Fibroblast of peridontal ligament (primary cell): ENCODE results near the gene CRACR2B.

Source experiments
- DNase-seq: peaks from one replicate; pipeline ENCODE4 v3.0.0-alpha.2; 2010; ENCODE audit errors: extremely low read depth

CRACR2B gene

GRCh38 chr11:794766-795633 is 32.7 kb upstream of the CRACR2B start:
- no peak for DNase-seq

GRCh38 chr11:795634-796564 is 31.8 kb upstream of the CRACR2B start:
- DNase-seq: peak; percentile 68

- DNase-seq: no peak
These were observed 31.0 kb upstream of the CRACR2B start for GRCh38 chr11:796565-797295.

GRCh38 chr11:797296-798092 is 30.2 kb upstream of the CRACR2B start:
- peak; percentile 73 for DNase-seq

GRCh38 chr11:798093-798713 is 29.5 kb upstream of the CRACR2B start, which contains the start of gene SLC25A22:
Gene SLC25A22, minus strand, starts transcription at chr11:798281. Its CDS starts 3,275 bp downstream, at chr11:795006.
- peak; percentile 52 for DNase-seq

- no peak for DNase-seq
These were observed 27.9 kb upstream of the CRACR2B start for GRCh38 chr11:799641-800316.

- no peak for DNase-seq
These were observed 27.2 kb upstream of the CRACR2B start for GRCh38 chr11:800473-800872.

DNA sequence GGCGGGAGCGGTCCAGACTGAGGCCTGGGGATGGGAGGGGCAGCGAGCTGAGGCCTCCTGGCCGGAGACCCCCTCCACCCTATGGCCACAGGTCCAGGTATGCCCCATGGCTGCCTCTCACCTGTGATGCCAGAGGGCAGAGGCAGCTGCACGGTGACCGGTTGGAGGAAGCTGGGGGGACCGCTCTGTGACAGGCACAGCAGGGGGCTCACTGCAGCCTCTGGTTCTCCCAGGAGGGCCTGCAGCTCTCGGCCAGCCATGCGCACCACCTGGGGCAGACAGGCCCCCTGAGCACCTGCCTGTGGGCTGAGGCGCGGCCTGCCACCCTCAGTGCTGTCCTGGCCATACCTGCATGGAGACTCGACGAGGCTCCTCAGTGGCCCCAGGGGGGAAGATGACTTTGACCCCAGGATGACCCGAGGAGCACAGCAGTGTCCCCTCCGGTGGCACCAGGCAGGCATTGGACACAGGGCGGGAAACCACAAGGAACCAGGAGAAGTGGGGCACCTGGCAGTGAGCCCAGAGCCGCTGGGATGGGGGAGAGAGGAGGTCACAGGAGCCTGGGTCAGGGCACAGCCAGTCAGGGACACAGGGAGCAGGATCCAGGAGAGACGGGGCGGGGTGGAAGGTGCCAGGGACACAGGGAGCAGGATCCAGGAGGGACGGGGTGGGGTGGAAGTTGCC is 26.5 kb upstream of the CRACR2B start:
- no peak for DNase-seq

DNA sequence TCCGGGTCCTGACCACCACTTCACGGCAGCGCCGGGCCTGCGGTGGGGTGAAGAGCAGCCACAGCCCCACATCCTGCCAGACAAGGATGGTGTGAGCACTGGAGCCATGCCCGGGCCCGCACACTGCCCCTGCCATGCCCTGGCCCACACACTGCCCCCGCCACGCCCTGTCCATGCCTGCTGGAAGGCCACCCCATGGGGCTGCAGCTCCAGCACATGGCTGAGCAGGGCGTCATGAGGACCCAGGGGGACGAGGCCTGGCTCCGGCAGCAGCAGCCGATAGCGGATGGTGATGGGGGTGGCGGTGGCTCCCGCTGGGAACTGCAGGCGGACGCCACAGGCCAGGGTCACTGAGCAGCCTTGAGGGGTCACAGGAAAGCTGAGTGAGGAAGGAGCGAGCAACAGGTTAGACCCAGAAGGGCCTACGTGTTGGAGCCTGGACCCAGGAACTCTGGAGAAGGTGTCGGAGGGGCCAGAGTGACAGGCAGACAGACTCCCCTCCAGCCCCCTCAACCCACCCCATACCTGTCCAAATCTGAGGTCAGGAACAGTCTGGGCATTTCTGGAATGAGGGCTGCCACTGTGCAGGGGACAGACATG is 25.6 kb upstream of the CRACR2B start:
- no peak for DNase-seq

DNA sequence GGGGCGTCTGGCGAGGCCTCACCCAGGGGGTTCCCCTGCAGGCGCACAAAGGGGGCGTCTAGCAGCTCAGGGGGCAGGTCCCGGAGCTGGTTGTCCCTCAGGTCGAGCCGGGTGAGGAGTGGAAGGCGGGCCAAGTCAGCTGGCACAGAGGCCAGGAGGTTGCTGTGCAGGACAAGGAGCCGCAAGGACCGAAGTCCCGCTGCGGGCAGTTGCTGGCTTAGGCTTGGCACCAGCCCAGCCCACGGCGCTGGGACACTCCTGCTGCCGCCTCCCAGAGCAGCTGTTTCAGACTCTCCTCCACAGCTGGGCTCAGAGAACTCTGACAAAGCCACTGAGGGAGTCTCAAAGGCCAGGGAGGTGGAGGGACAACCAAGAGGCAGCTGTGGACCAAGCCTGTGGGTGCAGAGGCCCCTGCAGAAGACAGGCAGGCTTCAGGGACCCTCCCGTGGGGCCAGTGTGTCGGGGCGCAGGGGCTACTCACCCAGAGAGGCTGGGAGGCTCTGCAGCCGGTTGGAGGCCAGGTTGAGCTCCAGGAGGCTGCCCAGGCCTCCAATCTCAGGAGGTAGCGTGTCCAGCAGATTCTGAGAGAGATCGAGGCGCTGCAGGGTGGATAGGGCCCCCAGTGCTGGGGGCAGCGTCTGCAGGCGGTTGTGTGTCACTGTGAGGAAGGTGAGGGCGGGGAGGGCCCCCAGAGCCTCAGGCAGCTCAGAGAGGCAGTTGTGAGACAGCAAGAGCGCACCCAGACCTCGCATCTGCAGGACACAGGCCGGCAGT is 24.8 kb upstream of the CRACR2B start:
- no peak for DNase-seq

GRCh38 chr11:803467-803742 is 24.3 kb upstream of the CRACR2B start:
- no peak for DNase-seq

GRCh38 chr11:803770-804598 is 23.7 kb upstream of the CRACR2B start:
- no peak for DNase-seq

DNA sequence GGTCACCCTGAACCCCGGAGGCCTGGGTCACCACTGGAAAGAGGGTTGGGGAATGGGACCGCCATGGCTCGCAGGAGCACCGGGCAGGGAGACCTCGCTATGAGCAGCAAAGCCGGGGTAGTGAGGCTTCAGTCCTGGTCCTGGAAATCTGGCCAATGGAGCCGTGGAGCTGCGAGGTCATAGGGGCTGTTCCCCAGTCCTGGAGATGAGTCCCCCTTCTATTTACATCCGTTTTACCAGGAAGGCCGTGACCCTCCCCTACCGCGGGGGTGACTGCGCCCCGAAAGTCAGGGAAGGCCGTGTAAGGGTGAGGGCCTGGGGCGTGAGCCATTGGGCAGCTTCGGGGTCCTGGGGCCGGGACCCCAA is 23.1 kb upstream of the CRACR2B start:
- no peak for DNase-seq

DNA sequence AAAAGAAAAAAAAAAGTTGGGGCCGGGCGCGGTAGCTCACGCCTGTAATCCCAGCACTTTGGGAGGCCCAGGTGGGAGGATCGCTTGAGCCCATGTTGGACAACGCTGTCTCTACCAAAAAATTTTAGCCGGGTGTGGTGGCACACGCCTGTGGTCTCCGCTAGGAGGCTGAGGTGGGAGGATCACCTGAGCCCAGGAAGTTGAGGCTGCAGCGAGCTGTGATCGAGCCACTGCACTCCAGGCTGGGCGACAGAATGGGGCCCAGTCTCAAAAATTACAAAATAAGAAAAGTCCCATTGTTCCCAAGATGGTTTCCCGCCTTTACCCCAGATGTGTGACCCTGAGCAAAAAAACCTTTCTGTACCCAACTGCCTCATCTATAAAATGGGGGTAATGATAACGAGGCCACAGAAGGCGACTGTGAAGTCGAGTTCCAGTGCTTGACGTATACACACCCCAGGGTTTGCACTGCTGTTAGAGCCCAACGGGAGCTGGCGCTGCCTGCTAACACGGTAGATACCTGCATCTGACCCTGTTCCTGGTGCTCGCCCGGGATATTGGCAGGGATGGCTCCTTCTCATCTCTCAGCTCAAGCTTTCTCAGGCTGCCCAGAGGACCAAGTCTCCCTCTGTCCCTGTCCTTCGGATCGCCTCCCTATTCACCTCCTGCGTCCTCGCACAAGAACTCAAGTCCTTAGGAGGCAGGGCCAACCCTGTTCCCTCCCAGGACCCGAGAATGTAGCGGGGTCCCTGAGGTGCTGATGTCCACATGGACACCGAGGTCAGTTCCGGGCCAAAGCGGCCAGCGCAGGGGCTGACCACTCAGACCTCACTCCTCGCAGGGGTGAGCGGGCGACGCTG is 19.1 kb upstream of the CRACR2B start:
- no peak for DNase-seq

DNA sequence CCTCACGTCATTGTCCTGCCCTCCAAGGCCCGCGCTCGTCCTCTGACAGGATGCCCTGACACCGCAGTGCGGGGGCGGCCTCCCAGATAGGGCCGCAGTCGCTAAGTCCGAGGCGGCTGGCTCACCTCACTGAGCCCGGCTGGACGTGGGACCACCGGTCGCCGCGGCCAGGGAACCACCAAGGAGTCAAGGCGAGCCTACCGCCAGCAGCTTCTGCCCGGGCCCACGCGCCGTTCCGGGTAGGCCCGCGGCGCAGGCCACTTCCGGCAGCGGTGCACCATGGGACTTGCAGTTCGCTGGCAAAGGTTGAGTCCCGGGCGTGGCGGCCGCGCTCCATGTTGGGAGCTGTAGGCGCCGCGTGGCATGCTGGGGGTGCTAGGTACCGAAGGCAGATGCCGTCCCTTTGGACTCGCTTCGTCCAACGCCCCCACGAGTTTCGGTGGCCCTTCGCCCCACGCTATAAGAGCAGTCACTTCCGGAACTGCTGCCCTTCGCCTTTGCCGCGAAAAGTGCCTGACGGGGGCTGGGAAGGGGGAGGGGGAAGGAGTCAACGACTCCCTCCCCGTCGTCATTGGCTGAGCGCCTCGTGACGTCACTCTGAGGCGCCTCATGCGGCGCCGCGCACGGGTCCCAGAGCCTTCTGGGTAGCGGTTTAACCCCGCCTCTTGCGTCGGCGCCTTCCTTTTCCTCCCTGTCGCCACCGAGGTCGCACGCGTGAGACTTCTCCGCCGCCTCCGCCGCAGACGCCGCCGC is 18.3 kb upstream of the CRACR2B start, which contains the start of gene RPLP2:
Gene RPLP2, plus strand, starts transcription at position 681 of the 753 bp plus-strand sequence. CDS start 268 bp downstream, outside the sequence.
- peak; percentile 96 for DNase-seq
